ENCODE results near the gene MAP1LC3C.

Gene MAP1LC3C

GRCh38 chr1:241957692-241958494 is 41.0 kb downstream of the MAP1LC3C start, which contains the start of gene BECN2:
Gene BECN2 (plus strand): TSS chr1:241957767. CDS start chr1:241957767, 0 bp downstream.
- no peak for DNase-seq (ENCODE audit: low spot score)
- no peak within 1 kb of the TSS for H3K27ac ChIP-seq
- no peak within 1 kb of the TSS for H3K4me3 ChIP-seq
- no peak for TF ChIP-seq CTCF (IDR thresholded peaks at IDR 0.05)

- DNase-seq (ENCODE audit: low spot score) = no peak
- Histone ChIP-seq H3K27ac (no peak overlapping the region), H3K4me3 (no peak overlapping the region)
- TF ChIP-seq CTCF (IDR thresholded peaks at IDR 0.05) = no peak
Observed at GRCh38 chr1:241950390-241950789, 48.5 kb downstream of the MAP1LC3C start.

- TF ChIP-seq CTCF (IDR thresholded peaks at IDR 0.05) = no peak
- no peak overlapping the region for H3K4me3 ChIP-seq
- H3K27ac ChIP-seq = no peak overlapping the region
- DNase-seq (ENCODE audit: low spot score) = no peak
Observed at GRCh38 chr1:241947354-241947753, 51.5 kb downstream of the MAP1LC3C start.

Measured in coronary artery (tissue), 2 donors.